Non-pigmented ciliary epithelial cell (primary cell): ENCODE data around the gene LRRC4.

Experiments used
- DNase-seq: peaks from one replicate; pipeline ENCODE4 v3.0.0-alpha.2; 2010; ENCODE audit warnings: low read depth

LRRC4 gene

GRCh38 chr7:128029405-128029995 lies 1.7 kb downstream of the LRRC4 start:
- no peak for DNase-seq

- no peak for DNase-seq
Measured at GRCh38 chr7:128027485-128027980, 3.7 kb downstream of the LRRC4 start.

GRCh38 chr7:128026551-128026950 lies 4.7 kb downstream of the LRRC4 start:
- DNase-seq = no peak

GRCh38 chr7:128025819-128026218 lies 5.4 kb downstream of the LRRC4 start:
- no peak for DNase-seq

GRCh38 chr7:128025380-128025779 lies 5.9 kb downstream of the LRRC4 start:
- DNase-seq = no peak

- no peak for DNase-seq
Measured at GRCh38 chr7:128024151-128024550, 7.1 kb downstream of the LRRC4 start.

GRCh38 chr7:128022631-128023532 lies 8.4 kb downstream of the LRRC4 start:
- no peak for DNase-seq

GRCh38 chr7:128021366-128021765 lies 9.9 kb downstream of the LRRC4 start:
- no peak for DNase-seq

- DNase-seq = no peak
Measured at GRCh38 chr7:128020159-128020558, 11.1 kb downstream of the LRRC4 start.

GRCh38 chr7:128019288-128019687 lies 11.9 kb downstream of the LRRC4 start:
- no peak for DNase-seq

- no peak for DNase-seq
Measured at GRCh38 chr7:128017862-128018845, 13.1 kb downstream of the LRRC4 start.

- no peak for DNase-seq
Measured at GRCh38 chr7:128017460-128017859, 13.8 kb downstream of the LRRC4 start.

GRCh38 chr7:128014811-128015210 lies 16.4 kb downstream of the LRRC4 start:
- DNase-seq = no peak

- DNase-seq = no peak
Measured at GRCh38 chr7:128011131-128011661, 20.0 kb downstream of the LRRC4 start.

- DNase-seq = no peak
Measured at GRCh38 chr7:128010391-128011127, 20.7 kb downstream of the LRRC4 start.

- no peak for DNase-seq
Measured at GRCh38 chr7:128008744-128009143, 22.5 kb downstream of the LRRC4 start.

- DNase-seq = no peak
Measured at GRCh38 chr7:128008141-128008540, 23.1 kb downstream of the LRRC4 start.

GRCh38 chr7:128007303-128007680 lies 23.9 kb downstream of the LRRC4 start:
- no peak for DNase-seq

GRCh38 chr7:128006550-128007302 lies 24.5 kb downstream of the LRRC4 start:
- DNase-seq = no peak

- no peak for DNase-seq
Measured at GRCh38 chr7:128005759-128006159, 25.5 kb downstream of the LRRC4 start.
